ENCODE measurements around the gene STK17A.

The STK17A gene

GRCh38 chr7:43669286-43670081, 86.6 kb downstream of the STK17A start:
- TF ChIP-seq SNAI2 (CRISPR knock-in tag; IDR thresholded peaks at IDR 0.05), result no peak
- no peak for TF ChIP-seq ISL1 (CRISPR knock-in tag; IDR thresholded peaks at IDR 0.05)
- no peak for TF ChIP-seq GLIS3 (CRISPR knock-in tag; IDR thresholded peaks at IDR 0.05)
- TF ChIP-seq, protein P1, sequence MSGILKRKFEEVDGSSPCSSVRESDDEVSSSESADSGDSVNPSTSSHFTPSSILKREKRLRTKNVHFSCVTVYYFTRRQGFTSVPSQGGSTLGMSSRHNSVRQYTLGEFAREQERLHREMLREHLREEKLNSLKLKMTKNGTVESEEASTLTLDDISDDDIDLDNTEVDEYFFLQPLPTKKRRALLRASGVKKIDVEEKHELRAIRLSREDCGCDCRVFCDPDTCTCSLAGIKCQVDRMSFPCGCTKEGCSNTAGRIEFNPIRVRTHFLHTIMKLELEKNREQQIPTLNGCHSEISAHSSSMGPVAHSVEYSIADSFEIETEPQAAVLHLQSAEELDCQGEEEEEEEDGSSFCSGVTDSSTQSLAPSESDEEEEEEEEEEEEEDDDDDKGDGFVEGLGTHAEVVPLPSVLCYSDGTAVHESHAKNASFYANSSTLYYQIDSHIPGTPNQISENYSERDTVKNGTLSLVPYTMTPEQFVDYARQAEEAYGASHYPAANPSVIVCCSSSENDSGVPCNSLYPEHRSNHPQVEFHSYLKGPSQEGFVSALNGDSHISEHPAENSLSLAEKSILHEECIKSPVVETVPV (CRISPR knock-in tag; IDR thresholded peaks at IDR 0.05), result no peak
- no peak for TF ChIP-seq ARNTL (CRISPR knock-in tag; IDR thresholded peaks at IDR 0.05; ENCODE audit: borderline replicate concordance, low read depth)
- TF ChIP-seq BACH2 (CRISPR knock-in tag; IDR thresholded peaks at IDR 0.05; ENCODE audit: borderline replicate concordance), result no peak
- no peak for TF ChIP-seq ZNF70 (CRISPR knock-in tag; IDR thresholded peaks at IDR 0.05)
- TF ChIP-seq, protein P2, sequence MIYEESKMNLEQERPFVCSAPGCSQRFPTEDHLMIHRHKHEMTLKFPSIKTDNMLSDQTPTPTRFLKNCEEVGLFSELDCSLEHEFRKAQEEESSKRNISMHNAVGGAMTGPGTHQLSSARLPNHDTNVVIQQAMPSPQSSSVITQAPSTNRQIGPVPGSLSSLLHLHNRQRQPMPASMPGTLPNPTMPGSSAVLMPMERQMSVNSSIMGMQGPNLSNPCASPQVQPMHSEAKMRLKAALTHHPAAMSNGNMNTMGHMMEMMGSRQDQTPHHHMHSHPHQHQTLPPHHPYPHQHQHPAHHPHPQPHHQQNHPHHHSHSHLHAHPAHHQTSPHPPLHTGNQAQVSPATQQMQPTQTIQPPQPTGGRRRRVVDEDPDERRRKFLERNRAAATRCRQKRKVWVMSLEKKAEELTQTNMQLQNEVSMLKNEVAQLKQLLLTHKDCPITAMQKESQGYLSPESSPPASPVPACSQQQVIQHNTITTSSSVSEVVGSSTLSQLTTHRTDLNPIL (CRISPR knock-in tag; IDR thresholded peaks at IDR 0.05; ENCODE audit: low read depth), result no peak
- TF ChIP-seq POU6F1 (CRISPR knock-in tag; IDR thresholded peaks at IDR 0.05; ENCODE audit: borderline replicate concordance, low read depth), result no peak
- TF ChIP-seq ZFP30 (CRISPR knock-in tag; IDR thresholded peaks at IDR 0.05), result no peak
- TF ChIP-seq ZNF565 (CRISPR knock-in tag; conservative IDR thresholded peaks at IDR 0.05; ENCODE audit: low read depth), result no peak
- no peak for TF ChIP-seq PPARA (CRISPR knock-in tag; IDR thresholded peaks at IDR 0.05; ENCODE audit: borderline replicate concordance)
- no peak for TF ChIP-seq OSR1 (CRISPR knock-in tag; IDR thresholded peaks at IDR 0.05)
- TF ChIP-seq CSDC2 (CRISPR knock-in tag; IDR thresholded peaks at IDR 0.05), result no peak
- TF ChIP-seq ESRRG (CRISPR knock-in tag; IDR thresholded peaks at IDR 0.05), result no peak
- TF ChIP-seq ZFP3 (CRISPR knock-in tag; IDR thresholded peaks at IDR 0.05), result no peak
- TF ChIP-seq TOX (CRISPR knock-in tag; IDR thresholded peaks at IDR 0.05; ENCODE audit: borderline replicate concordance), result no peak
- TF ChIP-seq RARB (CRISPR knock-in tag; IDR thresholded peaks at IDR 0.05), result no peak
- TF ChIP-seq TCF4 (CRISPR knock-in tag; IDR thresholded peaks at IDR 0.05; ENCODE audit: borderline replicate concordance), result no peak
- no peak for ATAC-seq

DNA sequence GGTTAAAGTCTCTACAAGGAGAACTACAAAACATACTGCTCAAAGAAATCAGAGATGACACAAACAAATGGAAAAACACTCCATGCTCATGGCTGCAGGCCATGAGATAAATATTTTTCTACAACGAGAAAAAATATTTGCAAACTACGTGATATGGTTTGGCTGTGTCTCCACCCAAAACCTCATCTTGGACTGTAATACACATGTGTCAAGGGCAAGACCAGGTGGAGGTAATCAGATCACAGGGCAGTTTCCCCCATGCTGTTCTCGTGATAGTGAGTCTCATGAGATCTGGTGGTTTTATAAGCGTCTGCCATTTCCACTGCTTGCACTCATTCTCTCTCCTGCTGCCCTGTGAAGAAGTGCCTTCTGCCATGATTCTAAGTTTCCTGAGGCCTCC, 88.6 kb downstream of the STK17A start:
- TF ChIP-seq GLIS3 (CRISPR knock-in tag; IDR thresholded peaks at IDR 0.05) (no peak), TSHZ2 (CRISPR knock-in tag; IDR thresholded peaks at IDR 0.05) (no peak), PPARA (CRISPR knock-in tag; IDR thresholded peaks at IDR 0.05; ENCODE audit: borderline replicate concordance) (no peak), TCF4 (CRISPR knock-in tag; IDR thresholded peaks at IDR 0.05; ENCODE audit: borderline replicate concordance) (no peak), ZFP3 (CRISPR knock-in tag; IDR thresholded peaks at IDR 0.05) (no peak), ZFP30 (CRISPR knock-in tag; IDR thresholded peaks at IDR 0.05) (no peak), CSDC2 (CRISPR knock-in tag; IDR thresholded peaks at IDR 0.05) (no peak), ESRRG (CRISPR knock-in tag; IDR thresholded peaks at IDR 0.05) (no peak), ZNF565 (CRISPR knock-in tag; conservative IDR thresholded peaks at IDR 0.05; ENCODE audit: low read depth) (no peak), OSR1 (CRISPR knock-in tag; IDR thresholded peaks at IDR 0.05) (no peak)
- TF ChIP-seq, protein P3, sequence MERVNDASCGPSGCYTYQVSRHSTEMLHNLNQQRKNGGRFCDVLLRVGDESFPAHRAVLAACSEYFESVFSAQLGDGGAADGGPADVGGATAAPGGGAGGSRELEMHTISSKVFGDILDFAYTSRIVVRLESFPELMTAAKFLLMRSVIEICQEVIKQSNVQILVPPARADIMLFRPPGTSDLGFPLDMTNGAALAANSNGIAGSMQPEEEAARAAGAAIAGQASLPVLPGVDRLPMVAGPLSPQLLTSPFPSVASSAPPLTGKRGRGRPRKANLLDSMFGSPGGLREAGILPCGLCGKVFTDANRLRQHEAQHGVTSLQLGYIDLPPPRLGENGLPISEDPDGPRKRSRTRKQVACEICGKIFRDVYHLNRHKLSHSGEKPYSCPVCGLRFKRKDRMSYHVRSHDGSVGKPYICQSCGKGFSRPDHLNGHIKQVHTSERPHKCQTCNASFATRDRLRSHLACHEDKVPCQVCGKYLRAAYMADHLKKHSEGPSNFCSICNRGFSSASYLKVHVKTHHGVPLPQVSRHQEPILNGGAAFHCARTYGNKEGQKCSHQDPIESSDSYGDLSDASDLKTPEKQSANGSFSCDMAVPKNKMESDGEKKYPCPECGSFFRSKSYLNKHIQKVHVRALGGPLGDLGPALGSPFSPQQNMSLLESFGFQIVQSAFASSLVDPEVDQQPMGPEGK (CRISPR knock-in tag; IDR thresholded peaks at IDR 0.05; ENCODE audit: borderline replicate concordance), result no peak
- no peak for ATAC-seq

Data from SK-N-SH treated with all-trans-retinoic acid at 6 μM for 48 hours (cell line).